ENCODE measurements around the gene NUDT6. TPM values are rescaled to one million over a fixed set of nuclear protein-coding genes. Genes with fewer than 3 reads are reported as not detected.

NUDT6 gene, protein sequence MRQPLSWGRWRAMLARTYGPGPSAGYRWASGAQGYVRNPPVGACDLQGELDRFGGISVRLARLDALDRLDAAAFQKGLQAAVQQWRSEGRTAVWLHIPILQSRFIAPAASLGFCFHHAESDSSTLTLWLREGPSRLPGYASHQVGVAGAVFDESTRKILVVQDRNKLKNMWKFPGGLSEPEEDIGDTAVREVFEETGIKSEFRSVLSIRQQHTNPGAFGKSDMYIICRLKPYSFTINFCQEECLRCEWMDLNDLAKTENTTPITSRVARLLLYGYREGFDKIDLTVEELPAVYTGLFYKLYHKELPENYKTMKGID
- 7.5 and 20.4 TPM in 2 replicates for total RNA-seq

DNA sequence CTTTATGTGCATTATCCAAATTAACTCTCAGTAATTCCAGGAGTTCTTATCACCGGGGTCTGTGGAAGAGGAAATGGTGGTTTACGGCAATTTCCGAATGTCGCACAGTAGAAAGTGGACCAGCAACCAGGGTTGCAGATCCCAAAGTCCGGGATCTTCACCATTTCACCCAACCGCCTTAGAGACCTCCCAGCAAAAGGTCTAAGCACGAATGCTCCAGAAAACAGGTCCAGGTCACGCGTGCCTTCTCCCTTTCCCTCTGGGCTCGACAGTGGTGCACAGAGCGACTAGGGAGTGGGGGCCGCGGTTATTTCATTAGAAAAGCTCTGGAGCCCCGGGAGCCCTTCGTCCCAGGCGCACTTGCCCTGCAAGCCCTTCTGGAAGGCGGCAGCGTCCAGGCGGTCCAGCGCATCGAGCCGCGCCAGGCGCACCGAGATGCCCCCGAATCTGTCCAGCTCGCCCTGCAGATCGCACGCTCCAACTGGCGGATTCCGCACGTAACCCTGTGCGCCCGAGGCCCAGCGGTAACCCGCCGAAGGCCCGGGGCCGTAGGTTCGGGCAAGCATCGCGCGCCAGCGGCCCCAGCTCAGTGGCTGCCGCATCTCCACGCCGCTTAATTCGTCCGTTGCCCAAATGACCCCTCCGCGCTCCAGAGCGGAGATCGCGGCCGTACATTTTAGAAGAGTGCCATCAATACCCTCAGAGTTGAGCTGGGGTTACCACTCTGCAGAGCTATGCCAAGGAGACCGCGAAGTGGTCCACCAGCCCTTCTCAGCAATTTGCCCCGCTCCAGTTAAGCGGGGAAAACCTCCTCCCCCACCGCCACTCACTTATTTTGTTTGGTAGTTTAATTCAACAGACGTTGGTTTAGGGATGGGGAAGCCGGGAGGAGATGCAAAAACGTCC, at the start of gene NUDT6:
Gene NUDT6, minus strand, starts transcription at position 627 of the 906 bp plus-strand sequence. Its CDS starts 25 bp downstream, at position 602.

Other genes starting within 250 kb of the NUDT6 start
- gene BBS12, start 189.9 kb downstream of the NUDT6 start, total RNA-seq, result 2.2 and 3.9 TPM in 2 replicates
- gene FGF2, start 95.8 kb downstream of the NUDT6 start, total RNA-seq, result 24.0 and 40.2 TPM in 2 replicates

Data from epithelial cell of alveolus of lung (primary cell).